ENCODE results near the gene ENPP7.

DNA sequence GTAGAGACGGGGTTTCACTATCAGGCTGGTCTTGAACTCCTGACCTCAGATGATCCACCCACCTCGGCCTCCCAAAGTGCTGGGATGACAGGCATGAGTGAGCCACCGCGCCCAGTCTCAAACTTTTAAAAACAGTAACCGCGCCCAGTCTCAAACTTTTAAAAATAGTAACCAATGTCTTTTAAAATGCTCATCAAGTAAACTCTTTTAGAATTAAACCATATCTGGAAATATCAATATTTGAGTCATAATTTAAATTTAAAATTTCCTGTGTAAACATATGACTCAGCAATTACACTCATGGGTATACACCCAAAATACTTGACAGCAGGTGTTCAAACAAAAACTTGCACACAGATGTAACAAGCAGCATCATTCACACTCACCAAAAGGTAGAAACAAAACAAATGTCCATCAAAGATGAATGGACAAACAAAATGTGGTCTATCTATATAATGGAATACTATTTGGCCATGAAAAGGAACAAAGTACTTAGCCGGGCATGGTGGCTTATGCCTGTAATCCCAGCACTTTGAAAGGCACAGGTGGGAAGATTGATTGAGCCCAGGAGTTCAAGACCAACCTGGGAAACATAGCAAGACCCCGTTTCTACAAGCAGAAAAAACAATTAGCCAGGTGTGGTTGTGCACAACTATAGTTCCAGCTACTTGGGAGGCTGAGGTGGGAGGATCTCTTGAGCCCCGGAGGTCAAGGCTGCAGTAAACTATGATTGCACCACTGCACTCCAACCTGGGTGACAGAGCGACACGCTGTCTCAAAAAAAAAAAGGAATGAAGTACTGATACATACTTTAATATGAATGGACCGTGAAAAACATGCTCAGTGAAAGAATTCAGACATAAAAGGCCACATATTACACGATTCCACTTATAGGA, 20.2 kb downstream of the ENPP7 start:
- TF ChIP-seq, protein P1, sequence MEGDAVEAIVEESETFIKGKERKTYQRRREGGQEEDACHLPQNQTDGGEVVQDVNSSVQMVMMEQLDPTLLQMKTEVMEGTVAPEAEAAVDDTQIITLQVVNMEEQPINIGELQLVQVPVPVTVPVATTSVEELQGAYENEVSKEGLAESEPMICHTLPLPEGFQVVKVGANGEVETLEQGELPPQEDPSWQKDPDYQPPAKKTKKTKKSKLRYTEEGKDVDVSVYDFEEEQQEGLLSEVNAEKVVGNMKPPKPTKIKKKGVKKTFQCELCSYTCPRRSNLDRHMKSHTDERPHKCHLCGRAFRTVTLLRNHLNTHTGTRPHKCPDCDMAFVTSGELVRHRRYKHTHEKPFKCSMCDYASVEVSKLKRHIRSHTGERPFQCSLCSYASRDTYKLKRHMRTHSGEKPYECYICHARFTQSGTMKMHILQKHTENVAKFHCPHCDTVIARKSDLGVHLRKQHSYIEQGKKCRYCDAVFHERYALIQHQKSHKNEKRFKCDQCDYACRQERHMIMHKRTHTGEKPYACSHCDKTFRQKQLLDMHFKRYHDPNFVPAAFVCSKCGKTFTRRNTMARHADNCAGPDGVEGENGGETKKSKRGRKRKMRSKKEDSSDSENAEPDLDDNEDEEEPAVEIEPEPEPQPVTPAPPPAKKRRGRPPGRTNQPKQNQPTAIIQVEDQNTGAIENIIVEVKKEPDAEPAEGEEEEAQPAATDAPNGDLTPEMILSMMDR (IDR thresholded peaks at IDR 0.05; ENCODE audit: insufficient read depth, low read length, poor library complexity, severe bottlenecking): no peak
- TF ChIP-seq EZH2phosphoT487 (conservative IDR thresholded peaks at IDR 0.05; ENCODE audit: low read length): no peak
